HG03565 (cell line): ENCODE results near the gene EPN3.

Experiments used
- ATAC-seq: cut with Tn5 transposase; IDR thresholded peaks from one replicate; pipeline ENCODE4 v1.9.1; 2021; ENCODE audit warnings: mild to moderate bottlenecking, moderate library complexity; ENCODE audit not compliant: unreplicated experiment

EPN3 gene

DNA sequence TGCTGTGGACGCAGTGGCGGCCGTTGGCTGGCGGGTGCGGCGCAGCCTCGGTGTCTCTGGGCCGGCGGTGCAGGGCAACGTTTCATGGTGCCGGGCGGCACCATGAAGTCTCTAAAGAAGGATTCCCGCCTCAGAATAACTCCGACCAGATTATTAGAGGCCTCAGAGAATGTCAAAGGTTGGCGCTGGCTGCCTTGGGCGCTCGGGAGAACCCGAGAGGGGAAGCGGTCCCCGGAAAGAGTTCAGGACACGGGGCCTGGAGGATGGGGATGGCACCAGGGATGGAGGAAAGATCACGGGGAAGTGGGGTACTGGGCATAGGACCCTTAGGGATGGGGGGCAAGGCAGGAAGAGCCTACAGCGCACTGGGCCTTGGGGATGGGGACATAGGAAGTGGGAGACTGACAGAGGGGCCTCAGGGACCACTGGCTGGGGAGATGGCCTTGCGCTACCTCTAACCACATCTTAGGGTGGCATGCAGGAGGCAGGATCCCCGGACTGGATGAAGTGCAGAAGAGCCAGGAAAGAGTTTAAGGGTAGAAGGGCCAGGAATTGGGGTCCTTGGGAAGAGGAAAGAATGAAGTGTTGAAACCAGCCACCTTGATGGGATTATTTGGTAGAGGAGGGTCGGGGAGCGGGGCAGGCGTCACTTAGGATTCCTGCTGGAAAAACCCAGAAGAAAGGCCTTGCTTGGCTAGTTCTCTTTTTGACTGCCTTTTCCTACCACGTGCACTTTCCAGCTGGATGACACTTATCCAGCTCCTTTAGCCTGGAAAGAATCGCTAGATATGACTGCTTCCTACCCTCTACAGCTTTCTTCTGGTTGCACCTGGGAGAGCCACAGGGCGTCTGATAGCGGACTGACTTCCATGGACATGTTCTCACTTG lies 23.7 kb upstream of the EPN3 start:
- ATAC-seq: no peak

DNA sequence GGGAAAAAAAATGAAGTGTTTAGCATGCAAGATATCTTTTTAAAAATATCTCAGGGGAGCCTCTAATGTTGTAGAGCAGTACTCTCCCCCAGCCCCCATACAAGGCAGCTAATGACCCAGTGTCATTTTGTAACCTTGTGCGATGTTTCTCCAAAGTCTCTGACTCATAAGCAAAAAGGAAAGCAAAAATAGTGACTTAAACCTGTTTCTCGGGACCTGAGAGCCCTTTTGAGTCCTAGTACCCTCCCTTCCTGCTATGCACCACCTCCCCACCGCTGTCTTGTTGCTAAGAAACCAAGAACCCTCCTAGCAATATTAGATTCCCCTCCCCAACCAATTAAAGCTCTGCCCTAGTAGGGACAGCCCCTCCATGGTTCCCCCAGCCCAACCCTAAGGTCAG lies 21.5 kb upstream of the EPN3 start:
- peak; percentile 81 for ATAC-seq

- no peak for ATAC-seq
These were observed 19.0 kb upstream of the EPN3 start for GRCh38 chr17:50513495-50513894.

DNA sequence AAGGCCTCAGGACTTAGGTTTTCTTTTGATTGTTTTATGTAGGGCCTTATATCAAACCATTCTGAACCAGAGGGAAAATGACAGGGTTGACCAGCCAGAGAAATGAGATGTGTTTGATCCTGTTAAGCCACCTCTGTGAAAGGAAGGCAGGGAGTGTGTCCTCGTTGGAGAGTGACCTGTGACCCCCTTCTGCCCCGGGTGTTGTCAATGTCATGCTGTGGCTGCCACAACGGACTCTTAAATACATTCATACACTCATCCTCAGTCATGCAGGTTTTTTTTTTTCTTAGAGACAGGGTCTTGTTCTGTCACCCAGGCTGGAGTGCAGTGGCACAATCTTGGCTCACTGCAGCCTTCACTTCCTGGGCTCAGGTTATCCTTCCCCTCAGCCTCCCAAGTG lies 18.1 kb upstream of the EPN3 start:
- ATAC-seq: no peak

GRCh38 chr17:50514936-50515702 lies 17.4 kb upstream of the EPN3 start:
- ATAC-seq: no peak

- ATAC-seq: no peak
These were observed 15.5 kb upstream of the EPN3 start for GRCh38 chr17:50517011-50517410.

DNA sequence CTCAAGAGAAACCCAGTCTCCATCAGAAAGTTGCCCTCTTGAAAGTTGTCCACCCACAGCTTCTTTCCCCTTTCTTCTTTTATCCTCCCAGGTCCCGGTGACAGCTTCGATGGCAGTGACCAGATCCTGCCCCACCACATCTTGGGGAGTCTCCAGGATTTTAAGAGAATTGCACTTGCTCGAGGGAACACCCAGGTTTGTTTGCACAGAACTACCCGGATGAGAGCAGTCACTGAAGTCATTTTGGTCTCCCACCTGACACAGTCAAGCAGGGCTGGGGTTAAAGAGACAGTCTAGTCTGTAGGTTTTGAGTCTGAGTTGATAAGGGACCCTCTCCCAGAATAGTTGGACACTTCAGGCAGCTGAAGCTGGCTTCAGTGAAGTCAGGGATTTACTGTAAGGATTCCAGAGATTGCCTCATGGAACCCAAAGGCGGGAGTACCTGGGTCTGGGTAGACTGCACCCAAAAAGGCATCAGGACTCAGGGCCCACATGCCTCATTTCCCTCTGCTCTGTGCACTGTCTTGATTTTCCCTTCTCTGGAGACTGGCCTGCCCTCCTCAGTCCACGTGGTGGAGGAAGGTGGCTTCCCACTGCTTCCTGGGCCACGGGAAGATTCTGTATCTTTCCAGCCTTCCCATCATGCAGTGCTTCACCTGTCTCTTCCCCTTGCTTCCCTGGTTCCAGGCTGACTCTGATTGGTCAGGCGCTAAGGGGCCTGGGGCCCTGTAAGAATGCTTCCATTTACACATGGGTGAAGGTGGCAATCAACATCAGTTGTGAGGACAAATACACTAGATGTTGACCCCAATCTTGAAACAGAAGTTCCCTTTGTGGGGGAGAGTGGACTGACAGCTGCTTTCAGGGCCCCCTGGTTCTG lies 14.8 kb upstream of the EPN3 start:
- no peak for ATAC-seq

DNA sequence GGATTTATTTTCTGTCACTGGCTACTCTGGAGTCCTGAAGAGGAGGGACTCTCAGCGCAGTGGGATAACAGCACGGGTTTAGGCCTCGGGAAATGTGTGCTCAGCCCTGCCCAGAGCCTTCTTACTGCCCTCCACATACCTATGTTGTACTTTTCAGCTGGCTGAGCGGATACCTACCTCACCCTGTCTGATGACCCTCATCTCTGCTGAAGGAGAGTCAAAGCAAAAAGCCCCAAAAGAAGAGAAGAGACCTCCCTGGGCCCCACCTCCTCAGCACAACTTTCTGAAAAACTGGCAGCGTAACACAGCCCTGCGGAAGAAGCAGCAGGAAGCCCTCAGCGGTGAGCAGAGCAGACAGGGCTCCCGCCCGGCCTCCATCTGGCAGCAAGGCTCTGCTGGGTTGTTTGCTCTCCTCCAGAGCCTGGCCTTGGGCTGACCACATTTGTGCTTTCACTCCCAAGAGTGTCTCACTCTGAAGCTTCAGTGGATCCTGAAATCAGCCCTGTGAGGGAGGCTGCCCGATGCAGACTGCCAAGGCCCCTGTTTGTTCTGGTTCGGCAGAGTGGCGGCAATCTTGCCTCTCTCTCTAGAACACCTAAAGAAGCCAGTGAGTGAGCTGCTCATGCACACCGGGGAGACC lies 14.0 kb upstream of the EPN3 start:
- no peak for ATAC-seq

DNA sequence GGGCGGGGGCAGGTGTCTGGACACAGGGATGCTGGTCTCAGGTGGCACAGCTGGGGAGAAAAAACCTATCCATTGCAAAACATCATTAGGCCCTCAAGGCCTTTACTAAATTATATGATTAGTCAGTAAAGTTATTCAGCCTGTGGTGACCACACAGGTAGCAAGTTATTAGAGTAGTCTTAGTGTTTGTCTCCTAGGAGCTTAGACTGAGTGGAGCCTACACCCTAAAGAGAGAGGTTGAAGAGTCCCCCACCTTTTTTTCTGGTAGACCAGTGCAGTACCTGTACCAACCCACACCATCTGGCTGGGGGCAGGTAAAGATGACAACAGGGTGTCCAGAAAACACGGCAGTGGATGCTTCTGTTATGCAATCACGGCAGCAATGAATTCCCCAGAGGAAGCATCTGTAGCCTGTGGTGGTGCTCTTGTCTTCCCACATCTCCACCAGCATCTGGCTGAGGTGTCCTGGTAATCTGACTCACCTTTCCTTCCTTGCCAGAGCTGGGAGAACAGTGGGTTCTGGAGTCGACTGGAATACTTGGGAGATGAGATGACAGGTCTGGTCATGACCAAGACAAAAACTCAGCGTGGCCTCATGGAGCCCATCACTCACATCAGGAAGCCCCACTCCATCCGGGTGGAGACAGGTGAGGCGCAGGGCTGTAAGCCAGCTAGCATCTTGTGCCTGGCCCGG lies 13.2 kb upstream of the EPN3 start:
- ATAC-seq: no peak

GRCh38 chr17:50520483-50520882 lies 12.1 kb upstream of the EPN3 start:
- ATAC-seq: no peak

GRCh38 chr17:50521514-50521913 lies 11.0 kb upstream of the EPN3 start:
- ATAC-seq: no peak

DNA sequence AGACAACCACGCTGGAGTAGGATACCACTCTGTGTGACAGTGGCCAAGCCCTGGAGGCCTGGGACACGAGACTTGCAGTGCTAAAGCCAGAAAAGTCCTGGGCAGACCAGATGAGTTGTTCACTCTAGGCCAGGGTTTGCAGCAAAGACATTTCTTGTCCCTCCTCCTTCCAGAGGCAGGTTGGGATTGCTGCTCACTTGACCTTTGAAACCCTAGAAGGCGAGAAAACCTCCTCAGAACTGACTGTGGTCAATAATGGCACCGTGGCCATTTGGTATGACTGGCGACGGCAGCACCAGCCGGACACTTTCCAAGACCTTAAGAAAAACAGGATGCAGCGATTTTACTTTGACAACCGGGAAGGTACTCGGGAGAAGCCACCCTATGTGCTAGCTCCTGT lies 9.8 kb upstream of the EPN3 start:
- no peak for ATAC-seq

DNA sequence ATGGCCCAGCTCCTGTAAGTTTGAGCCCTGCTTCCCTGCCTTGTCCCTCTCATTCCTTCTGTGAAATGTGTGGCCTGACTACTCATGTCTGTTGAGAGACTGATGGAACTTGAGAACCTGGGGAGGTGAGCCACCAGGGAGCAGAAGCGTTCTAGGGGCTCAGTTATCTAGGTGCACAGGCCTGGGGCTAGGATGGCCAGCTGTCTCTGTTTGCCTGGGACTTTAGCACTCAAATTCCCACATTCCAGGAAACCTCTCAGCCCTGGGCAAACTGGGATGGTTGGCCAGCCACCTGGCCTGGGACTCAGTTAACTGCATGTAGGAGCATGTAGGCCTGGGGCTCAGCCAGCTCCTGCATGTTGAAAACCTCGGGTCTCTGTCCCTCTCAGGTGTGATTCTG lies 9.3 kb upstream of the EPN3 start:
- ATAC-seq: no peak

- no peak for ATAC-seq
These were observed 7.7 kb upstream of the EPN3 start for GRCh38 chr17:50524838-50525237.

GRCh38 chr17:50527155-50527762 lies 5.3 kb upstream of the EPN3 start:
- no peak for ATAC-seq

DNA sequence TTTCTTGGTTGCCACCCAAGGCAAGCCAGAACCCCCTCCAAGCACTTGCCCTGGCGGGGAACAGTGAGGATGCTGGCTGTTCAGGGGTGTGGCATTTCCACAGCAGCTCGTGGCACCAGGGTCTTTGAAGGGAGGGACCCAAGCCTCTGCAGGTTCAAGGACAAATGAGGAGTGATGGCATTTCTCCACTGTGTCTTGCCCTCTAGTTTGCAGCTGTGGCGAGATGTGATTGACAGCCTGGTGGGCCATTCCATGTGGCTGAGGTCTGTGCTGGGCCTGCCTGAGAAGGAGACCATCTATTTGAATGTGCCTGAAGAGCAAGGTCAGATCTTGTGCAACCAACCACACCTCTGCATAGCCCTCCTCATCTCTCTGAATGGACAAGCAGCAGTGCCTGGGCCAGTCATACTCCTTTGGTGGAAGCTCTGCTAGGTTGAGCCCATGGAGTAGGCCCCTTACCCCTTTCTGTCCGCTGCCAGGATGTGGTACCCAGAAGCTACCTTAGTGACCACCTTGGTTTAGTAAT lies 4.5 kb upstream of the EPN3 start:
- no peak for ATAC-seq

- ATAC-seq: no peak
These were observed 2.7 kb upstream of the EPN3 start for GRCh38 chr17:50529849-50530248.

DNA sequence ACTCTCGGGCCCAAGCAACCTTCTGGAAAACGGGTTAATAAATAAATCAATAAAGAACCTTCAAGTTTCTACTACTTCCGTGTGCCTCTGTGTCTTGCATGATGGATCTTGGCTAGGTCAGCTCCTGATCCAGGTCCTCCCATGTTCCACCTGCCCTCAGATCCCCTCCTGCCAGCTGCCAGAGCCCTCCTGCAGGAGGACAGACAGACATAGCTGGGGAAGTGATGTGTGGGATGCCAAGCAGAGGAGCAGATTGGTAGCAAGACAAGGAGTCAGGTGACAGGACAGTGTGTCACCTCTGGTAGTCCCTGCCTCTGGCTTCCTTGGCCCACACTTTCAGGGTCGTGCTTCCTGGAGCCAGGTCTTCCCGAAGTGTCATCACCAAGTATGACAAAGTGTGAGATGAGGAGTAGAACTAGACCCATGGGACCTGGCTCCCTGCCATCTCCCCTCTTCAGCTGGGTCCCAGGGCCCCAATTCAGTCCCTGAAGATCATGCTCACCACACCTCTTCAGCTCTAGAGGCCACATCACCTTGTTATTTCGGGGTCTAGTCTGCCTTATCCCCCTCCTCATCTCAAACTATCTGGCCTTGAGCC lies 1.0 kb upstream of the EPN3 start:
- no peak for ATAC-seq

- ATAC-seq: no peak
These were observed 650 bp downstream of the EPN3 start for GRCh38 chr17:50533185-50533584.
